K562 (cell line): ENCODE data around the gene CYP11A1. TPM values are rescaled to one million over a fixed set of nuclear protein-coding genes. Genes with fewer than 3 reads are reported as not detected.

ENCODE experiments used
- ADNP ChIP-seq: fragments of 200-800 bp; sonication (Bioruptor generic); IDR thresholded peaks from 2 replicates; pipeline ENCODE4 v1.6.1; 2016; ENCODE audit warnings: missing genetic modification characterization, missing compliant biosample characterization
- CC2D1A ChIP-seq: fragments of 450-650 bp; IDR thresholded peaks from 2 replicates; pipeline ENCODE4 v1.6.1; 2017; ENCODE audit warnings: mild to moderate bottlenecking
- EGR1 ChIP-seq: fragments of 450-650 bp; conservative IDR thresholded peaks from 2 replicates; pipeline ENCODE4 v1.6.1; 2017; ENCODE audit warnings: mild to moderate bottlenecking
- ETV1 ChIP-seq: fragments of 450-650 bp; conservative IDR thresholded peaks from 2 replicates; pipeline ENCODE4 v1.6.1; 2016; ENCODE audit warnings: missing genetic modification characterization, control low read depth, low read depth, missing compliant biosample characterization
- MYNN ChIP-seq, 2 experiments: sonication (generic); formaldehyde crosslinking in 1 of 2; IDR thresholded peaks; 2 replicates each; pipeline versions ENCODE4 v1.5.0 to v1.6.1; 2016 to 2020; ENCODE audit warnings: antibody characterized with exemption in 1 of 2, missing genetic modification reagents in 1 of 2
- NR2C1 ChIP-seq, 2 experiments: fragments of 450-650 bp; IDR thresholded peaks; 2 replicates each; pipeline ENCODE4 v1.6.1; 2017; ENCODE audit warnings: mild to moderate bottlenecking in 2 of 2, antibody characterized with exemption in 1 of 2, inconsistent platforms in 1 of 2, missing compliant biosample characterization in 1 of 2, missing genetic modification characterization in 1 of 2
- OTX1 ChIP-seq: fragments of 450-650 bp; formaldehyde crosslinking; IDR thresholded peaks from 2 replicates; pipeline ENCODE4 v1.4.0; 2022; ENCODE audit warnings: mild to moderate bottlenecking
- POLR2B ChIP-seq: fragments of 450-650 bp; IDR thresholded peaks from 2 replicates; pipeline ENCODE4 v1.6.1; 2018; ENCODE audit warnings: low read depth; ENCODE audit not compliant: partially characterized antibody
- SAP30 ChIP-seq: fragments of 200-600 bp; sonication (generic); IDR thresholded peaks from 2 replicates; pipeline ENCODE4 v1.6.1; 2012; ENCODE audit warnings: borderline replicate concordance, low read depth, mild to moderate bottlenecking, moderate library complexity, low read length, control low read depth, inconsistent platforms; ENCODE audit not compliant: insufficient read depth, poor library complexity, severe bottlenecking
- SMC3 ChIP-seq: conservative IDR thresholded peaks from 2 replicates; pipeline ENCODE4 v1.6.1; 2011; ENCODE audit warnings: low read depth, low read length, improper control_type of control experiment; ENCODE audit not compliant: insufficient read depth
- TAF9B ChIP-seq: fragments of 450-650 bp; IDR thresholded peaks from 2 replicates; pipeline ENCODE4 v1.6.1; 2018; ENCODE audit warnings: mild to moderate bottlenecking; ENCODE audit not compliant: partially characterized antibody
- ZBTB7A ChIP-seq: IDR thresholded peaks from 2 replicates; pipeline ENCODE4 v1.6.1; 2011; ENCODE audit warnings: low read depth, mild to moderate bottlenecking, low read length, moderate library complexity, borderline replicate concordance; ENCODE audit not compliant: control insufficient read depth
- ZNF134 ChIP-seq: fragments of 250-450 bp; sonication (Bioruptor Pico); conservative IDR thresholded peaks from 2 replicates; pipeline ENCODE4 v1.4.0; 2020
- ZNF212 ChIP-seq: fragments of 450-650 bp; formaldehyde crosslinking; IDR thresholded peaks from 2 replicates; pipeline ENCODE4 v1.4.0; 2020; ENCODE audit warnings: mild to moderate bottlenecking
- ZNF561 ChIP-seq: fragments of 450-650 bp; formaldehyde crosslinking; conservative IDR thresholded peaks from 2 replicates; pipeline ENCODE4 v1.4.0; 2020; ENCODE audit warnings: mild to moderate bottlenecking, moderate library complexity
- ZNF644 ChIP-seq: fragments of 200-800 bp; sonication (Bioruptor generic); IDR thresholded peaks from 2 replicates; pipeline ENCODE4 v1.6.1; 2016; ENCODE audit warnings: low read depth, missing genetic modification characterization, missing compliant biosample characterization
- ZNF717 ChIP-seq: fragments of 250-450 bp; sonication (Bioruptor Pico); IDR thresholded peaks from 2 replicates; pipeline ENCODE4 v1.5.0; 2021
- polyA plus RNA-seq, 8 experiments: library from polyadenylated mRNA; depleted of rRNA in 4 of 8; stranded (reverse) in 5 of 8; unstranded in 3 of 8; fragments of >200 nt; fragmentation: Nextera tagmentation in 2 of 8; fragmentation: Illumina TruSeq in 1 of 8; extraction: Ambion mirVana in 2 of 8; extraction: Trizol in 1 of 8; gene quantifications; 2 replicates each; pipeline versions ENCODE4 v1.2.1 to v1.2.3, GENCODE V29; 2011 to 2014; ENCODE audit warnings: inconsistent platforms in 1 of 8, missing spikeins in 1 of 8
- total RNA-seq, 7 experiments: library from RNA; depleted of rRNA in 6 of 7; stranded (reverse); fragments of >200 nt in 6 of 7; fragmentation: Illumina TruSeq in 2 of 7; extraction: Trizol in 2 of 7; gene quantifications; 2 replicates each; pipeline versions ENCODE4 v1.2.1 to v1.2.3, GENCODE V29; 2011 to 2021; ENCODE audit warnings: low replicate concordance in 1 of 7
- TF ChIP-seq, protein P1 (sequence below): fragments of 250-450 bp; sonication (Bioruptor Pico); IDR thresholded peaks from 2 replicates; pipeline ENCODE4 v1.9.0; 2021; ENCODE audit warnings: mild to moderate bottlenecking
- TF ChIP-seq, protein P2 (sequence below): IDR thresholded peaks from 3 replicates; pipeline ENCODE4 v1.6.1; 2011; ENCODE audit warnings: borderline replicate concordance, mild to moderate bottlenecking; ENCODE audit not compliant: insufficient read length, insufficient read depth
- TF ChIP-seq, protein P3 (sequence below): fragments of 450-650 bp; formaldehyde crosslinking; IDR thresholded peaks from 2 replicates; pipeline ENCODE4 v1.4.0; 2022; ENCODE audit warnings: mild to moderate bottlenecking, moderate library complexity
- TF ChIP-seq, protein P4 (sequence below): fragments of 250-450 bp; sonication (Bioruptor Pico); IDR thresholded peaks from 2 replicates; pipeline ENCODE4 v1.5.0; 2022; ENCODE audit warnings: mild to moderate bottlenecking
- TF ChIP-seq, protein P5 (sequence below): fragments of 450-650 bp; IDR thresholded peaks from 2 replicates; pipeline ENCODE4 v1.6.1; 2018; ENCODE audit warnings: mild to moderate bottlenecking, low read depth; ENCODE audit not compliant: partially characterized antibody

CYP11A1 gene
- total and polyA plus RNA-seq, 9 of the 15 experiments (the other 6 are each of a cell fraction or from before 2014, with no cell fraction given), result 0.06 to 0.24 (median 0.10) TPM; not detected in 4

DNA sequence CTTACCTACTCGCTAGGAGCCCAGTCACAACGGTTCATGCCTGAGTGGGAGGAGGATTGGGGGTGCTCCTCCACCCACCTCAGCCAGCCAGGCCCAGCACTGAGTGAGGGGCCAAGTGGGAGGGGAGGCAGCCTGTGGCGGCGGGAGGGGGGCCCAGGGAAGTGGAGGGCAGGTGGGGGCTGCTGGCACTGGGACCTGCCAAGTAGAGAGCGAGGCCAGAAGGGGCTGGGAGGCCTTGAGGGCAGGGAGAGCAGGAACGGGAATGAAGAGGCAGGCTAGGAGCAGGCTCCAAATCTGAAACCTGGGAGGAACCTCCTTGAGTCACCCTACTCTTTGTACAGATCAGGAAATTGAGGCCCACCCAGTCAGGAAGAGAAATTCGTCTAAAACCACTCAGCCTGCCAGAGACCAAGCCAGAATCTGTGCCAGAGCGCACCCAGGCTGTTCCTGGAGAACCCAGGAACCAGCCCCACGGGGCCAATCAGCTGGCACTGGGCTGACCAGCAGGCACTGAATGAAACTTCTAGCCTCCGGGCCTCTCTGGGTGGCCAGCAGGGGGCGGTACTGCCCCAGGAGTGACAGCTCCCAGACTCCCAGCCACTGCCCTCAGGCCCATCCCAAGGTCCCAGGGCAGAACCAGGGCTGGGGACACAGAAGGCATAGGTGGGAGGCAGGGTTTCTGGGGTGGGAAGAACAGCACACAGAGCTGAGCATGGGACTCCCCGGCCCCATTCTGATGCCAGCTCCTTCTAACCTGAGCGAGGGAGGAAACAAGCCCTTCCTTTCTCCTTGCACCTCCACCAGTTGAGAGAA, 14.8 kb upstream of the CYP11A1 start (continued):
- TF ChIP-seq ZNF644 (tag), result no peak
- TF ChIP-seq, protein P1, sequence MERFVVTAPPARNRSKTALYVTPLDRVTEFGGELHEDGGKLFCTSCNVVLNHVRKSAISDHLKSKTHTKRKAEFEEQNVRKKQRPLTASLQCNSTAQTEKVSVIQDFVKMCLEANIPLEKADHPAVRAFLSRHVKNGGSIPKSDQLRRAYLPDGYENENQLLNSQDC, result no peak
- TF ChIP-seq ZNF212 (CRISPR knock-in tag), result no peak
- 0 out of 2 replicates have a peak, but pooled peaks have one; percentile 7 for TF ChIP-seq EGR1
- TF ChIP-seq, protein P2, sequence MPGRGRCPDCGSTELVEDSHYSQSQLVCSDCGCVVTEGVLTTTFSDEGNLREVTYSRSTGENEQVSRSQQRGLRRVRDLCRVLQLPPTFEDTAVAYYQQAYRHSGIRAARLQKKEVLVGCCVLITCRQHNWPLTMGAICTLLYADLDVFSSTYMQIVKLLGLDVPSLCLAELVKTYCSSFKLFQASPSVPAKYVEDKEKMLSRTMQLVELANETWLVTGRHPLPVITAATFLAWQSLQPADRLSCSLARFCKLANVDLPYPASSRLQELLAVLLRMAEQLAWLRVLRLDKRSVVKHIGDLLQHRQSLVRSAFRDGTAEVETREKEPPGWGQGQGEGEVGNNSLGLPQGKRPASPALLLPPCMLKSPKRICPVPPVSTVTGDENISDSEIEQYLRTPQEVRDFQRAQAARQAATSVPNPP, result no peak
- TF ChIP-seq ZNF561 (CRISPR knock-in tag), result no peak
- TF ChIP-seq MYNN (IDR thresholded peaks at IDR 0.05), result no peak
- no peak for TF ChIP-seq MYNN (CRISPR knock-in tag; IDR thresholded peaks at IDR 0.05)
- no peak for TF ChIP-seq TAF9B
- TF ChIP-seq SMC3, result peak; percentile 99
- no peak for TF ChIP-seq ZNF717 (CRISPR knock-in tag)
- TF ChIP-seq ETV1 (tag), result no peak
- no peak for TF ChIP-seq OTX1 (CRISPR knock-in tag)
- no peak for TF ChIP-seq POLR2B
- TF ChIP-seq ADNP, result no peak
- TF ChIP-seq ZNF134 (CRISPR knock-in tag), result no peak
- TF ChIP-seq, protein P3, sequence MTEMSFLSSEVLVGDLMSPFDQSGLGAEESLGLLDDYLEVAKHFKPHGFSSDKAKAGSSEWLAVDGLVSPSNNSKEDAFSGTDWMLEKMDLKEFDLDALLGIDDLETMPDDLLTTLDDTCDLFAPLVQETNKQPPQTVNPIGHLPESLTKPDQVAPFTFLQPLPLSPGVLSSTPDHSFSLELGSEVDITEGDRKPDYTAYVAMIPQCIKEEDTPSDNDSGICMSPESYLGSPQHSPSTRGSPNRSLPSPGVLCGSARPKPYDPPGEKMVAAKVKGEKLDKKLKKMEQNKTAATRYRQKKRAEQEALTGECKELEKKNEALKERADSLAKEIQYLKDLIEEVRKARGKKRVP (CRISPR knock-in tag), result no peak
- no peak for TF ChIP-seq ZBTB7A
- TF ChIP-seq, protein P4, sequence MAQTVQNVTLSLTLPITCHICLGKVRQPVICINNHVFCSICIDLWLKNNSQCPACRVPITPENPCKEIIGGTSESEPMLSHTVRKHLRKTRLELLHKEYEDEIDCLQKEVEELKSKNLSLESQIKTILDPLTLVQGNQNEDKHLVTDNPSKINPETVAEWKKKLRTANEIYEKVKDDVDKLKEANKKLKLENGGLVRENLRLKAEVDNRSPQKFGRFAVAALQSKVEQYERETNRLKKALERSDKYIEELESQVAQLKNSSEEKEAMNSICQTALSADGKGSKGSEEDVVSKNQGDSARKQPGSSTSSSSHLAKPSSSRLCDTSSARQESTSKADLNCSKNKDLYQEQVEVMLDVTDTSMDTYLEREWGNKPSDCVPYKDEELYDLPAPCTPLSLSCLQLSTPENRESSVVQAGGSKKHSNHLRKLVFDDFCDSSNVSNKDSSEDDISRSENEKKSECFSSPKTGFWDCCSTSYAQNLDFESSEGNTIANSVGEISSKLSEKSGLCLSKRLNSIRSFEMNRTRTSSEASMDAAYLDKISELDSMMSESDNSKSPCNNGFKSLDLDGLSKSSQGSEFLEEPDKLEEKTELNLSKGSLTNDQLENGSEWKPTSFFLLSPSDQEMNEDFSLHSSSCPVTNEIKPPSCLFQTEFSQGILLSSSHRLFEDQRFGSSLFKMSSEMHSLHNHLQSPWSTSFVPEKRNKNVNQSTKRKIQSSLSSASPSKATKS (CRISPR knock-in tag), result no peak
- TF ChIP-seq, protein P5, sequence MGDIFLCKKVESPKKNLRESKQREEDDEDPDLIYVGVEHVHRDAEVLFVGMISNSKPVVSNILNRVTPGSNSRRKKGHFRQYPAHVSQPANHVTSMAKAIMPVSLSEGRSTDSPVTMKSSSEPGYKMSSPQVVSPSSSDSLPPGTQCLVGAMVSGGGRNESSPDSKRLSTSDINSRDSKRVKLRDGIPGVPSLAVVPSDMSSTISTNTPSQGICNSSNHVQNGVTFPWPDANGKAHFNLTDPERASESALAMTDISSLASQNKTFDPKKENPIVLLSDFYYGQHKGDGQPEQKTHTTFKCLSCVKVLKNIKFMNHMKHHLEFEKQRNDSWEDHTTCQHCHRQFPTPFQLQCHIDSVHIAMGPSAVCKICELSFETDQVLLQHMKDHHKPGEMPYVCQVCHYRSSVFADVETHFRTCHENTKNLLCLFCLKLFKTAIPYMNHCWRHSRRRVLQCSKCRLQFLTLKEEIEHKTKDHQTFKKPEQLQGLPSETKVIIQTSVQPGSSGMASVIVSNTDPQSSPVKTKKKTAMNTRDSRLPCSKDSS, result no peak
- peak; percentile 94 for TF ChIP-seq CC2D1A
- no peak for TF ChIP-seq SAP30
- no peak for TF ChIP-seq NR2C1 (IDR thresholded peaks at IDR 0.05)
- no peak for TF ChIP-seq NR2C1 (tag; IDR thresholded peaks at IDR 0.05)
